CD4-positive, alpha-beta T cell treated with Interleukin-6 at 100 ng/mL for 8 hours (primary cell): ENCODE data around the gene YBX2.
"Not testable (repeated sequence)": the region's sequence is repeated elsewhere in the genome, so short reads cannot be mapped to it uniquely, and the experiment has no call there.

Source experiments
- DNase-seq: peaks from one replicate; pipeline ENCODE4 v3.0.0-alpha.2; 2020; ENCODE audit warnings: mixed read lengths, low spot score

YBX2 gene

GRCh38 chr17:7262935-7263800 is 31.3 kb downstream of the YBX2 start:
- no peak for DNase-seq

DNA sequence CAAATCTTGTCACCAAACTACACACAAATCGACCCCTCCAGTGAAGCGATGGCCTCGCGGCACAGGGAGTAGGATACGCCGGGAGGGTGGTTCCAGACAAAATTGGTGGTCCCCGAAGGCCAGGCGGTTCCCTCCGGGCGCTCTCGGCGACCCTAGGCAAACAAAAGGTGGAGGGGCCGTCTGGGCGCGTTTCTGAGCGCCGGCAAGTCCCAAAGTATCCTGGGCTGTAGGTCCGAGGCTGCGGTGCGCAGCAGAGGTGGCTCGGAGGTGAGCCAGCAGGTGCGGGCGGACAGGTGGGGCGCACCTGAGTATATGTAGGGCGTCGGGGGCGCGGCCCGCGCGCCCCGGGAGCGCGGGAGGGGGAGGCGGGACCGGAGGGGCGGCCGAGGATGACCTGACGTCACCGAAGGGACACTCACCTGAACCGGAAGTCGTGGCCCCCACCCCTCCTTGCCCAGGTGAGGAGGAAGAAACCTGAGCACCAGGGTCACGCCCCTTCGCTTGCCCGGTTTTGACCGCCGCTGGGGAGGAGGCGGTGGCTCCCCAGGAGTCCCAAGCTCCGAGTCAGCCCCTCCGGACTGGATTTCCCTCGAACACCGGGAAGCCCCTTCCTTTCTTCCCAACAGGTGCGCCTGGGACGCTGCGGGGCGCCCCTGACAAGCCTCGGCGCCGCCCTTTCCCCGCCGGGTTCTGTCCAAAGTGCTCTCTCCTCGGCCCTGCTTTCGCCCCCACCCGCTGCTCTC is 32.1 kb downstream of the YBX2 start, which contains the start of gene CLDN7:
CLDN7 (minus strand) TSS at position 287 of the 743 bp plus-strand sequence. CDS start 435 bp downstream, outside the sequence.
- no peak for DNase-seq

DNA sequence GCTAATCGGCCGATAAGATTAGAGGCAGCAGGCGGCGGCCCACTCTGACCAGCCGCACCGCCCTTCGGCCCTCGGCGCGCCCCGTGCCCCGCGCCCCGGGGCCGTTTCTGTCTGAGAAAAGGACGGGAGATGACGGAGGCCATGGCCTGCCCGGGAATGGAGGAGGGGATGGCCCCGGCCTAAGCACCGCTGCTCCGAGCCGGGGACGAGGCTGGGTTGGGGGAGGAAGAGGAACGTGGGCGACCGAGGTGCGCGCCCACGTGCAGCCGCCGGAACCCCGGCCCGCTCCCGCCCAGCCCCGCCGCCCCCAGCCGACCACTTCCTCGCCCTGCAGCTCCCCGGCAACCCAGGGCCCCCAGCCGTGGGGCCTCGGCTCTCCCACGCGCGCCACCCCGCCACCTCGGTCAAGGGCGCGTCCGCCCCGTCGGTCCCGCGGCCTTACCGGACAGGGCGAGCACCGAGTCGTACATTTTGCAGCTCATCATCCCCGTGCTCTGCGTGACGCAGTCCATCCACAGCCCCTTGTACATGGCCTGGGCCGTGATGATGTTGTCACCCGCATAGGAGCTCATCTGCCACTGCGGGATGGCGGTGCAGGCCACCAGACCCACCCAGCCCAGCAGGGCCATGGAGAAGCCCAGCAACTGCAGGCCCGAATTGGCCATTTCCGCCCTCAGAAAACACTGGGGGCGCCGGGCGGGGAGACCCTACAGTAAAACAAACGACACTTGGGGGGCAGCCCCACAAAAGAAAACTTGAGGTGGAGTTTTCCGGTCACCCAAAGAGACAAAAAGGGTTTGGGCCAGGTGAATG is 32.9 kb downstream of the YBX2 start:
- peak; percentile 30 for DNase-seq

- no peak for DNase-seq
Observed at GRCh38 chr17:7260651-7261378, 33.6 kb downstream of the YBX2 start.

DNA sequence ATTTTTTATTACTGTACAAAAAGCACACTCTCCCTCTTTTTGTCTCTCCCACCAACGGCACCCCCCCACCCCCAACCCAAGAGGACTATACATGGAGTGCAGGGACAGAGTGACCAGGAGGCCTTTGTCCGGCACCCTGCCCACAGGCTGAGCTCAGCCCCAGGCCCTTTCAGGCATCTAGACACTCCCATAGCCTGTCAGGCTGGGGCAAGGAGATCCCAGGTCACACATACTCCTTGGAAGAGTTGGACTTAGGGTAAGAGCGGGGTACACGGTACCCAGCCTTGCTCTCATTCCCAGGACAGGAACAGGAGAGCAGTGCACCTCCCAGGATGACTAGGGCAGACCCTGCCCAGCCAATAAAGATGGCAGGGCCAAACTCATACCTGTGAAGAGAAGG is 34.3 kb downstream of the YBX2 start:
- DNase-seq = no peak

DNA sequence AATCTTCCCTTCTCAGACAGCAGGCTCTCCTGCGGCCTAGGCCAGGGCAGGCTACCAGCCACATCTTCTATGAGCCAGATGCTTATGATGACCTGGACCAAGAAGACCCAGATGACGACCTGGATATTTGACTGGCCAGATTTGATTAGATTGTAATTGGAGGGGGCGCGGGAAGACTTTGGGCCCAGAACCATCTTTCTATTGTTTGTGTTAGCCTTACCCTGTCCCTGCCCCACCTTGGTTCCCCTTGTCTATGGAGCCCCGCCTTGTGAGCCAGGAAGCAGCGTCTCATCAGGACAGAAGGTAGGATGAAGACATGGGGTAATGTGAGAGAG is 34.9 kb downstream of the YBX2 start:
- no peak for DNase-seq

GRCh38 chr17:7258731-7259554 is 35.5 kb downstream of the YBX2 start:
- no peak for DNase-seq

GRCh38 chr17:7256766-7257456 is 37.5 kb downstream of the YBX2 start:
- DNase-seq = no peak

DNA sequence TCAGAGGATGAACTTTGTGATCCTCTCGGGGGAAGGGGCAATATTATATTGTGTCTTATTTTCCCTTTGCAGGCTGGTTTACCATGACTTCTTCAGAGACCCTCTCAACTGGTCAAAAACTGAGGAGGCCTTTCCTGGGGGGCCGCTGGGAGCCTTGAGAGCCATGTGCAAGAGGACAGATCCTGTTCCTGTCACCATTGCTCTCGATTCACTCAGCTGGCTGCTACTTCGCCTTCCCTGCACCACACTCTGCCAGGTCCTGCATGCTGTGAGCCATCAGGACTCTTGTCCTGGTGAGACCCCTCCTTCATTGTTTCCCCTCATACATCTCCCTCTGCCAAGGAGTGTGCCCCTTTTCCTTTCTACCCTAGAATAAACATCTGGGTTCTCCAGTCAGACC is 39.9 kb downstream of the YBX2 start:
- DNase-seq = no peak

DNA sequence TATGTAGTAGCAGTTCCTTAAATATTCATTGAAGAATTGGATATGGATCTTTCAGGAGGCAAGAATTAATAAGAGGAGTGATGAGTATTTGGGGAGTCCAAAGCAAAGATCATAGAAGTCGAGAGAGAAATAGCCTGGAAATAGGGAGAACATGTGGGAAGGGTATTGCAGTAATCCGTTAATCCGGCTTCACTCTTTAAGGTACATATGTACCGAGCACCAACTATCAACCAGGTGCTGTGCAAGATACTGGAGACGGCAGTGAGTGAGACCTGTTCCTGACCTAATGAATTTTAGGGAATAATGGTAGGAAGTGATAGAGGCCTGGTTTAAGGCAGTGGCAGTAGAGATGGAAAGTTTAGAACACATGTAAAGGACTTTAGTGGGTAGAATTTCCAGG is 41.4 kb downstream of the YBX2 start:
- no peak for DNase-seq

GRCh38 chr17:7252176-7253043 is 42.0 kb downstream of the YBX2 start, which contains the start of gene ELP5:
ELP5 (plus strand) TSS chr17:7252215; CDS start chr17:7252551, 336 bp downstream.
- peak; percentile 81 for DNase-seq

- peak; percentile 99 for DNase-seq
Observed at GRCh38 chr17:7251661-7252175, 42.7 kb downstream of the YBX2 start, which contains the start of gene CTDNEP1. CTDNEP1 (minus strand) TSS chr17:7251734; CDS start chr17:7251296, 438 bp downstream.

- no peak for DNase-seq
Observed at GRCh38 chr17:7250695-7251627, 43.5 kb downstream of the YBX2 start.

DNA sequence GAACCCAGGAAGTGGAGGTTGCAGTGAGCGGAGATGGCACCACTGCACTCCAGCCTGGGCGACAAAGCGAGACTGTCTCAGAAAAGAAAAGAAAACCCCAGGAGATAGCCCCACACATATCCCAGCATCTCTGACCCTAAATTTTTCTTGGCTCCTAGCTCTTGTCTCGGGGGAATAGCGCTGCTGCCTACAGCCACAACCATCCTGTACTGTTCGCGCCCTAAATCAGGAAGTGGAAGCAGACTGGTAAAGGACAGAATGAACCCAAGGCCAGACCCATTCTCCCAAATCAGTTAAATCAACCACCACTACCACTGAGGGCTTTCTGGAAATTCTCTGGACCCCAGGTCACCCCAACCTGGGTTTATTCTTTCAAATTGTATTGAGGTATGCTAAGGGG is 44.6 kb downstream of the YBX2 start:
- no peak for DNase-seq

DNA sequence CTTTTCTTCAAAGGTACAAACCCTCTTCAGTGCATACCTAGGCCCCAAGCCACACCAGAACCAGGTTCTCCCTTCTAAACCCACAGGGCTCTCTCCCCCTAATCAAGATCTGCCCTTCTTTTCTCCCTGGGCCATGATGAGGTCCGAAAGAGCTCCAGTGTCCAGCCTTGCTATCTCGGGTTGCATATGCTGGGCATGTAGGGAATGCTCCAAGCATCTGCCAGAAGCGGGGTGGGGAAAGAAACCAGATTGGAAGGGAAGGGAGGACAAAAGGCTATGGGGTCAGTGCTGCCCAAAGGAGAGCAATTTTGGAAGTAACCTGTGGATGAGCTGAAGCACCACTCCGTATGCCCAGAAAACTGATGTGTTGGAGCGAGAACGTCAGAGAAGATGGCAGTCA is 45.2 kb downstream of the YBX2 start:
- no peak for DNase-seq

DNA sequence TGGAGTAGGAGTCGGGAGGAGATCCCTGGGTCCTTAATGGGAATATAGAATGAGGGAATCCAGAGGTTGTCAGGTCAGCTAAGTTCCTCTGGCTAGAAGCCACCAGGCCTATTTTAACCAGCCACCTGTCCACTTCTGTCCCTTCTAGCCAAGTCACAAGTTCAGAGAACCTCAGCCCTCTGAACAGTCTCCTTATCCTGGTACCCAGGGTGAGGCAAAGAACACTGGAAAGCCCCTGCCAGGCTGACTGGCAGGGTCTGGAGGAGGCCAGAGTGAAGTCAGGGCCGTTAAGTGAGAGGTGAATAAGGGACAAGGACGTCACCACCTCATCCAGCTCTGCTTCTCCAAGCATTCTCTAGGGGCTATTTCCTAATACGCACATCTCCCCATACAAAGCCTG is 45.6 kb downstream of the YBX2 start:
- DNase-seq = no peak

- no peak for DNase-seq
Observed at GRCh38 chr17:7246779-7247178, 47.7 kb downstream of the YBX2 start.

DNA sequence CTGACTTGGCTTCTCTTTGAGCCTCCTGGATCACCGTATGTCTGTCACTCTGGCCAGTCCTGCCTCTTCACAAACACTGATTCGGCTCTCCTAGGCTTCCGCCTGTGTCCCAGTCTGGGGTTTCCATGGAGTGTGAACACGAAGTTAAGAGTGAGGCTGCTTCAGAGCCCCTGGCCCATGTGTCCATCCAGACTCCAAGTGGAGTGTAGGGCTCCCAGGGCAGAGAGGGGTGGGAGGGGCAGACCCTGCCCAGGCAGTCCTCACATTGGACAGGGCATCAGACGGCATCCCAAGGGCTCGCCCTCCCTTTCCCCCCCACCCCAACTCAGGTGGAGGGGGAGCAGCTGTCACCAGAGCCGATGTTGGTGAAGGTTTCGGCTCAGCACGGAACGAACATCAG is 50.6 kb downstream of the YBX2 start:
- DNase-seq = not testable (repeated sequence)
